HepG2 (cell line): ENCODE results near the gene ARL8A. TPM values are rescaled to one million over a fixed set of nuclear protein-coding genes. Genes with fewer than 3 reads are reported as not detected.

Source experiments
- ATAC-seq: fragments of 200-7000 bp; cut with Tn5 transposase; 3 replicates; pipeline ENCODE4 v1.9.1; 2020; ENCODE audit warnings: mild to moderate bottlenecking, moderate library complexity
- BruUV-seq: library from RNA; stranded (reverse); fragments of 400-500 nt; replicated peaks from 2 replicates; lab custom pipeline; 2021; lab: Mats Ljungman, UMichigan
- CTCF ChIA-PET: fragments of 300-600 bp; formaldehyde crosslinking; extraction: SDS; loops from one replicate; lab custom pipeline; 2021; ENCODE audit warnings: low total read pairs, inconsistent platforms, low intra/inter-chr PET ratio; lab: Yijun Ruan, JAX
- POLR2A ChIA-PET: fragments of 350-600 bp; sonication (Branson Sonifier 250); formaldehyde crosslinking; loops from one replicate; lab custom pipeline; 2020; ENCODE audit warnings: antibody characterized with exemption, inconsistent platforms; lab: Yijun Ruan, JAX
- DNase-seq: peaks from one replicate; pipeline ENCODE4 v3.0.0-alpha.2; 2015; ENCODE audit warnings: low spot score
- FAIRE-seq: peaks from 3 replicates; lab custom pipeline; 2011; peaks lifted over from hg19 to GRCh38; lab: Jason Lieb, UNC
- H2AFZ ChIP-seq: one replicate; pipeline ENCODE4 v1.6.1; 2011; ENCODE audit warnings: low read length, inconsistent platforms
- H3K27ac ChIP-seq: fragments of 300-600 bp; 3 replicates; pipeline ENCODE4 v1.8.0; 2011; ENCODE audit warnings: mixed run types, mild to moderate bottlenecking, mixed read lengths, low read length, inconsistent platforms; ENCODE audit not compliant: insufficient read depth; ENCODE audit errors: extremely low read length
- H3K27me3 ChIP-seq, 2 experiments: fragments of 200-600 bp in 1 of 2; 2 replicates in 1 of 2; 3 replicates in 1 of 2; pipeline versions ENCODE4 v1.6.0 to v1.8.0; 2011; ENCODE audit warnings: low read length in 2 of 2, mild to moderate bottlenecking in 2 of 2, moderate library complexity in 2 of 2, inconsistent platforms in 1 of 2; ENCODE audit not compliant: insufficient read depth in 2 of 2, control insufficient read depth in 1 of 2
- H3K36me3 ChIP-seq, 2 experiments: fragments of 200-600 bp in 1 of 2; replicated peaks in 1 of 2; 2 replicates in 1 of 2; 3 replicates in 1 of 2; pipeline versions ENCODE4 v1.5.1 to v1.8.0; 2011; ENCODE audit warnings: low read length in 2 of 2, inconsistent platforms in 1 of 2; ENCODE audit not compliant: insufficient read depth in 2 of 2, control insufficient read depth in 1 of 2
- H3K4me1 ChIP-seq: 2 replicates; pipeline ENCODE4 v1.5.1; 2012; ENCODE audit warnings: low read length, inconsistent platforms; ENCODE audit not compliant: insufficient read depth
- H3K4me2 ChIP-seq: 2 replicates; pipeline ENCODE4 v1.6.0; 2011; ENCODE audit warnings: low read depth, low read length, inconsistent platforms
- H3K4me3 ChIP-seq, 3 experiments: fragments of 200-600 bp in 1 of 3; sonication (generic), shearing (Covaris generic) in 1 of 3; replicated peaks in 1 of 3; 2 replicates each; pipeline ENCODE4 v1.5.1; 2011 to 2016; ENCODE audit warnings: low read length in 3 of 3, inconsistent platforms in 2 of 3, low read depth in 2 of 3, mild to moderate bottlenecking in 2 of 3, control low read depth in 1 of 3, mixed read lengths in 1 of 3; ENCODE audit not compliant: insufficient read depth in 1 of 3
- H3K79me2 ChIP-seq: one replicate; pipeline ENCODE4 v1.6.1; 2011; ENCODE audit warnings: low read length, inconsistent platforms; ENCODE audit not compliant: insufficient read depth
- H3K9ac ChIP-seq: 2 replicates; pipeline ENCODE4 v1.6.0; 2011; ENCODE audit warnings: mild to moderate bottlenecking, low read depth, low read length, inconsistent platforms; ENCODE audit not compliant: insufficient read depth
- H3K9me3 ChIP-seq: 2 replicates; pipeline ENCODE4 v1.5.1; 2012; ENCODE audit warnings: mild to moderate bottlenecking, low read length
- H4K20me1 ChIP-seq: 2 replicates; pipeline ENCODE4 v1.6.0; 2011; ENCODE audit warnings: inconsistent platforms, mild to moderate bottlenecking, low read length, moderate library complexity; ENCODE audit not compliant: insufficient read depth
- AGO2 ChIP-seq: fragments of 200-400 bp; formaldehyde crosslinking; optimal IDR thresholded peaks from 2 replicates; pipeline ENCODE3; 2017; ENCODE audit warnings: mild to moderate bottlenecking, low read depth, low read length, moderate library complexity
- ATAD3A ChIP-seq: sonication (generic); formaldehyde crosslinking; IDR thresholded peaks from 2 replicates; pipeline ENCODE4 v1.4.0; 2020; ENCODE audit warnings: missing genetic modification reagents
- CEBPB ChIP-seq: IDR thresholded peaks from 2 replicates; pipeline ENCODE4 v1.6.1; 2011; ENCODE audit warnings: low read depth, low read length, improper control_type of control experiment, borderline replicate concordance
- HDAC1 ChIP-seq: sonication (generic); formaldehyde crosslinking; IDR thresholded peaks from 2 replicates; pipeline ENCODE4 v1.5.1; 2020; ENCODE audit warnings: mild to moderate bottlenecking, missing genetic modification reagents
- HNF4G ChIP-seq, 2 experiments: sonication (generic) in 1 of 2; formaldehyde crosslinking in 1 of 2; IDR thresholded peaks; 2 replicates each; pipeline versions ENCODE4 v1.4.0 to v1.6.1; 2011 to 2020; ENCODE audit warnings: borderline replicate concordance in 2 of 2, low read depth in 2 of 2, mild to moderate bottlenecking in 2 of 2, low read length in 1 of 2, missing genetic modification reagents in 1 of 2, moderate library complexity in 1 of 2
- KDM1A ChIP-seq: IDR thresholded peaks from 2 replicates; pipeline ENCODE4 v1.6.1; 2016; ENCODE audit warnings: missing compliant biosample characterization
- KDM6A ChIP-seq: IDR thresholded peaks from 2 replicates; pipeline ENCODE4 v1.6.1; 2016; ENCODE audit warnings: low read depth
- NFKBIZ ChIP-seq: IDR thresholded peaks from 2 replicates; pipeline ENCODE4 v1.6.1; 2018; ENCODE audit warnings: missing genetic modification reagents, missing compliant biosample characterization
- PAXIP1 ChIP-seq: sonication (generic); formaldehyde crosslinking; conservative IDR thresholded peaks from 2 replicates; pipeline ENCODE4 v1.4.0; 2020; ENCODE audit warnings: mild to moderate bottlenecking, missing genetic modification reagents, moderate library complexity
- STAT5B ChIP-seq: sonication (generic); formaldehyde crosslinking; IDR thresholded peaks from 2 replicates; pipeline ENCODE4 v1.4.0; 2020; ENCODE audit warnings: missing genetic modification reagents
- ZNF263 ChIP-seq: sonication (generic); formaldehyde crosslinking; IDR thresholded peaks from 2 replicates; pipeline ENCODE4 v1.4.0; 2020; ENCODE audit warnings: missing genetic modification reagents
- ZNF576 ChIP-seq: sonication (generic); formaldehyde crosslinking; IDR thresholded peaks from 2 replicates; pipeline ENCODE4 v1.4.0; 2020; ENCODE audit warnings: mild to moderate bottlenecking, missing genetic modification reagents
- WGBS: methylation state at CpG from one replicate; pipeline ENCODE4 v1.1.6; 2017; ENCODE audit warnings: low lambda C conversion rate; 5-methylcytosine and 5-hydroxymethylcytosine counted together
- in situ Hi-C: cut with HindIII; loops from 2 replicates; pipeline ENCODE4 v1.10.0; 2017; ENCODE audit warnings: low pct_unique_long_range_greater_than_20kb; ENCODE audit not compliant: extremely low pct_ligation_motif_present
- intact Hi-C: fragments of 100-400 bp; cut with micrococcal nuclease; formaldehyde crosslinking; loops from one replicate; pipeline ENCODE4 v1.10.0; 2022; ENCODE audit not compliant: unreplicated experiment
- polyA plus RNA-seq, 8 experiments: library from polyadenylated mRNA; depleted of rRNA in 3 of 8; stranded (reverse) in 7 of 8; unstranded in 1 of 8; fragments of >200 nt; fragmentation: Illumina TruSeq in 4 of 8; extraction: Trizol in 4 of 8; gene quantifications; 2 replicates each; pipeline versions ENCODE4 v1.2.1 to v1.2.3, GENCODE V29; 2011 to 2016; ENCODE audit warnings: low read depth in 4 of 8, missing spikeins in 1 of 8, mixed read lengths in 1 of 8; ENCODE audit not compliant: insufficient read depth in 1 of 8
- total RNA-seq, 5 experiments: library from RNA; depleted of rRNA; stranded (reverse); fragments of >200 nt; fragmentation: Illumina TruSeq; extraction: Trizol; gene quantifications; 2 replicates each; pipeline ENCODE4 v1.2.3, GENCODE V29; 2016; ENCODE audit warnings: low read depth in 1 of 5

Gene ARL8A
- total and polyA plus RNA-seq, 2 of the 13 experiments (the other 11 are each of a cell fraction or from before 2014, with no cell fraction given): 2.7 to 23.4 TPM

DNA sequence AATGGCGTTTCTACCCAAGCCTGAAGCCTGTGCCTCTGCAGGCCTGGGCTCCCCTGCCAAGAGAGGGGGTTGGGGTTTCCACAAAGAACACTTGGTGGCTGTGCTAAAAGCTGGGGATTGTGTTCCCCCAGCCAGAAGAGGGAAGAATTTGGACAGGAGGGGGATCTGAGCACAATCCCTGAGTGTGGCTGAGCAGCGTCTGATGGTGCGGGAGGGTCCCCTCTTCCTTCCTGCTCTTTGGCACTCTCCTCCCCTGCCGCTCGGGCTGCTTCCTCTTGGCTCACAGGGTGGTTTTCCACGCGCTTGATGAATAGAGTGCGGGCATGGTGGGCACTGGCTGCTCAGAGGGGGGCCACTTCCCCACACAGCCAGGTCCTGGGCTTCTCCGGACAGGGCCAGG lies 18.1 kb downstream of the ARL8A start:
- Histone ChIP-seq H3K9ac (no peak overlapping the region), H3K9me3 (no peaks in the 10 kb centered on the region), H3K79me2 (no peaks in the 10 kb centered on the region), H4K20me1 (no peaks in the 10 kb centered on the region), H2AFZ (no peak overlapping the region), H3K4me2 (no peak overlapping the region), H3K27ac (no peak overlapping the region), H3K36me3 (no peaks in the 10 kb centered on the region), H3K27me3 (peaks cover 4 to 34% of the 10 kb centered on the region in 2 experiments; a peak in 4 of 5 replicates), H3K4me1 (peaks cover 6% of the 10 kb centered on the region; the same call in 1 of the 2 replicates), H3K4me3 (no peak overlapping the region)
- FAIRE-seq (no peak), DNase-seq (no peak), ATAC-seq (no peak)
- intact Hi-C loops (no loop called here), in situ Hi-C loops (no loop called here)
- ChIA-PET CTCF (no interaction called here), POLR2A (no interaction called here)
- WGBS: 49% methylated on average over 7 of the region's 9 CpGs
- no peak for TF ChIP-seq ATAD3A (CRISPR knock-in tag)
- TF ChIP-seq HNF4G (IDR thresholded peaks at IDR 0.05; ENCODE audit: borderline replicate concordance, low read depth, low read length): no peak
- no peak for TF ChIP-seq HNF4G (CRISPR knock-in tag; IDR thresholded peaks at IDR 0.05; ENCODE audit: borderline replicate concordance, low read depth)
- TF ChIP-seq AGO2: no peak
- TF ChIP-seq KDM1A (CRISPR knock-in tag): no peak
- TF ChIP-seq HDAC1 (CRISPR knock-in tag): no peak
- TF ChIP-seq ZNF263 (CRISPR knock-in tag): no peak
- TF ChIP-seq KDM6A (CRISPR knock-in tag): no peak
- TF ChIP-seq PAXIP1 (CRISPR knock-in tag): no peak
- TF ChIP-seq NFKBIZ: no peak
- TF ChIP-seq CEBPB: no peak
- TF ChIP-seq ZNF576 (CRISPR knock-in tag): no peak
- no peak for TF ChIP-seq STAT5B (CRISPR knock-in tag)
- no TSS peak for BruUV-seq
